NCI-H128 (cell line): ENCODE results near the gene PLXNC1.

Source experiments
- DNase-seq: peaks from one replicate; lab custom pipeline; 2025; ENCODE audit not compliant: unreplicated experiment; lab: John Stamatoyannopoulos, UW

PLXNC1 gene

GRCh38 chr12:94157181-94157580 is 8.8 kb downstream of the PLXNC1 start:
- no peak for DNase-seq

- no peak for DNase-seq
Observed at GRCh38 chr12:94157981-94158411, 9.6 kb downstream of the PLXNC1 start.

- DNase-seq, result no peak
Observed at GRCh38 chr12:94158666-94159065, 10.3 kb downstream of the PLXNC1 start.

GRCh38 chr12:94162108-94162507 is 13.7 kb downstream of the PLXNC1 start:
- no peak for DNase-seq

GRCh38 chr12:94163850-94164249 is 15.5 kb downstream of the PLXNC1 start:
- DNase-seq, result no peak

- DNase-seq, result no peak
Observed at GRCh38 chr12:94165138-94165537, 16.8 kb downstream of the PLXNC1 start.

GRCh38 chr12:94165670-94166364 is 17.4 kb downstream of the PLXNC1 start:
- DNase-seq, result no peak

- DNase-seq, result no peak
Observed at GRCh38 chr12:94167071-94167755, 18.8 kb downstream of the PLXNC1 start.

- DNase-seq, result no peak
Observed at GRCh38 chr12:94167756-94168416, 19.5 kb downstream of the PLXNC1 start.

GRCh38 chr12:94169495-94169894 is 21.1 kb downstream of the PLXNC1 start:
- no peak for DNase-seq

GRCh38 chr12:94169966-94170689 is 21.8 kb downstream of the PLXNC1 start:
- no peak for DNase-seq

- DNase-seq, result no peak
Observed at GRCh38 chr12:94170690-94171594, 22.6 kb downstream of the PLXNC1 start.

GRCh38 chr12:94171595-94171930 is 23.2 kb downstream of the PLXNC1 start:
- no peak for DNase-seq

- DNase-seq, result no peak
Observed at GRCh38 chr12:94172031-94172430, 23.7 kb downstream of the PLXNC1 start.

- no peak for DNase-seq
Observed at GRCh38 chr12:94172973-94173372, 24.6 kb downstream of the PLXNC1 start.

- no peak for DNase-seq
Observed at GRCh38 chr12:94173660-94174265, 25.4 kb downstream of the PLXNC1 start.

GRCh38 chr12:94174576-94174975 is 26.2 kb downstream of the PLXNC1 start:
- no peak for DNase-seq

- no peak for DNase-seq
Observed at GRCh38 chr12:94175763-94176668, 27.6 kb downstream of the PLXNC1 start.

GRCh38 chr12:94178054-94178453 is 29.7 kb downstream of the PLXNC1 start:
- DNase-seq, result no peak
